Measurements from ENCODE around the gene LCP1. TPM values are rescaled to one million over a fixed set of nuclear protein-coding genes. Genes with fewer than 3 reads are reported as not detected.

Gene LCP1
- total RNA-seq, 1 experiment from 2014 or later: 1.5 TPM

- ATAC-seq (no peak), DNase-seq (ENCODE audit: low read depth, low spot score) (no peak)
- H3K9me3 ChIP-seq (ENCODE audit: control insufficient read depth, insufficient read depth, low read depth, low read length): no peaks in the 10 kb centered on the region
- intact Hi-C loops (cut with micrococcal nuclease; ENCODE audit: unreplicated experiment): no loop called here
- in situ Hi-C loops (cut with HindIII; ENCODE audit: low pct_unique_long_range_greater_than_20kb, low sequenced_read_pairs): no loop called here
- ChIA-PET POLR2A (no interaction called here), CTCF (no interaction called here)
- H3K4me1 ChIP-seq (ENCODE audit: control insufficient read depth, insufficient read depth, low read length): no peaks in the 10 kb centered on the region
- H3K36me3 ChIP-seq (ENCODE audit: control insufficient read depth, insufficient read depth, low read length): no peaks in the 10 kb centered on the region
- no peaks in the 10 kb centered on the region; the same call in 1 of the 2 replicates for H3K27me3 ChIP-seq (ENCODE audit: control insufficient read depth, insufficient read depth, low read length)
- BruUV-seq (replicated peaks): no TSS peak
- no peak overlapping the region for H3K27ac ChIP-seq (ENCODE audit: low read length)
- no peak for TF ChIP-seq TCF7L2 (IDR thresholded peaks at IDR 0.05; ENCODE audit: low read depth, low read length)
- TF ChIP-seq REST (IDR thresholded peaks at IDR 0.05; ENCODE audit: insufficient read depth in 1 of 2, low read depth in 2 of 2, low read length in 1 of 2): no peak
- TF ChIP-seq CTCF (IDR thresholded peaks at IDR 0.05): no peak
- no peak for TF ChIP-seq SIN3A (IDR thresholded peaks at IDR 0.05; ENCODE audit: borderline replicate concordance, insufficient read depth, low read depth, low read length)
- no peak for TF ChIP-seq POLR2AphosphoS5 (IDR thresholded peaks at IDR 0.05; ENCODE audit: low read depth, low read length)
- no peak overlapping the region for H3K4me3 ChIP-seq (ENCODE audit: low read depth in 2 of 2, low read length in 2 of 2)
Measured at GRCh38 chr13:46172531-46172991, 9.4 kb downstream of the LCP1 start.

GRCh38 chr13:46171739-46172138, 10.2 kb downstream of the LCP1 start:
- in situ Hi-C loops (cut with HindIII; ENCODE audit: low pct_unique_long_range_greater_than_20kb, low sequenced_read_pairs) (no loop called here), intact Hi-C loops (cut with micrococcal nuclease; ENCODE audit: unreplicated experiment) (no loop called here)
- no peak for TF ChIP-seq POLR2AphosphoS5 (IDR thresholded peaks at IDR 0.05; ENCODE audit: low read depth, low read length)
- TF ChIP-seq SIN3A (IDR thresholded peaks at IDR 0.05; ENCODE audit: borderline replicate concordance, insufficient read depth, low read depth, low read length): no peak
- TF ChIP-seq TCF7L2 (IDR thresholded peaks at IDR 0.05; ENCODE audit: low read depth, low read length): no peak
- TF ChIP-seq REST (IDR thresholded peaks at IDR 0.05; ENCODE audit: insufficient read depth in 1 of 2, low read depth in 2 of 2, low read length in 1 of 2): no peak
- TF ChIP-seq CTCF (IDR thresholded peaks at IDR 0.05): no peak
- ChIA-PET CTCF (interaction anchor here (0.6 kb wide), 1 partner anchor 264 kb away, joined by 3 read pairs; no protein-coding TSS in a partner anchor), POLR2A (no interaction called here)
- Histone ChIP-seq H3K4me1 (ENCODE audit: control insufficient read depth, insufficient read depth, low read length) (no peaks in the 10 kb centered on the region), H3K27ac (ENCODE audit: low read length) (no peak overlapping the region), H3K9me3 (ENCODE audit: control insufficient read depth, insufficient read depth, low read depth, low read length) (no peaks in the 10 kb centered on the region), H3K4me3 (ENCODE audit: low read depth in 2 of 2, low read length in 2 of 2) (no peak overlapping the region), H3K27me3 (ENCODE audit: control insufficient read depth, insufficient read depth, low read length) (no peaks in the 10 kb centered on the region; the same call in 1 of the 2 replicates), H3K36me3 (ENCODE audit: control insufficient read depth, insufficient read depth, low read length) (no peaks in the 10 kb centered on the region)
- BruUV-seq (replicated peaks): no TSS peak
- ATAC-seq (no peak), DNase-seq (ENCODE audit: low read depth, low spot score) (no peak)

Data from Panc1 (cell line).